ENCODE measurements around the gene SNRPD2.

DNA sequence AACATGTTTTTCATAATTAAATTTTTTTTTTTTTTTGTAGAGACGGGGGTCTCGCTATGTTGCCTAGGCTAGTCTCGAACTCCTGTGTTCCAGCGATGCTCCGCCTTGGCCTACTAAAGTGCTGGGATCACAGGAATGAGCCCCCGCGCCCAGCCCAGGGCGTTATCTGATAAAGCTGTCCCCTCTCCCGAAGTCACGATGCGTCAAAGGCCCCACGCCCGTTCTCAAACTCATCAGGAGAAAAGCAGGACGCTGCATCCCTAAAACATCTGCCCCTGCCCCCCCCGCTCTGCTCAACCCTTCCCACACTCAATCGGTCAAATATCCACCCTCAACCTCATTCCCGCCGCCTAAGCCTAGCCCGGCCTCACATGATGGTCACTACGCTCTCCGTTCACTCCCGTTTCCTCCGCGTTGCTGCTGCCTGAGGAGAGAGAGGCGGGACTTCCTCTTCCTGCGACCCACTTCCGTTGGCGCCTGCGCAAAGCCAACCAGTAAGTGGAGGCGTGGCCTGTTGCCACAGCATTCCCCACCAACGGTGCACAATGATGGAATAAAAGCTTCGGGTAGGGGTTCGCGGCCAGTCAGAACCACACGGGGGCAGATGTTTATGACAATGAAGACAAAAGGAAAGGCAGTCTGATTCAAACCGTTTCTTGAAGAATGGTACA lies at the start of gene SNRPD2:
- no peak for TF ChIP-seq CTCF (IDR thresholded peaks at IDR 0.05)
- TF ChIP-seq EZH2 (IDR thresholded peaks at IDR 0.05): no peak

All from neural progenitor cell (in vitro differentiated cells).